Left ventricle myocardium inferior (tissue), 1 donor: ENCODE measurements around the gene CD2AP. TPM values are rescaled to one million over a fixed set of nuclear protein-coding genes. Genes with fewer than 3 reads are reported as not detected.
"Not testable (repeated sequence)": the region's sequence is repeated elsewhere in the genome, so short reads cannot be mapped to it uniquely, and the experiment has no call there.

Experiments used
- DNase-seq: peaks from one replicate; pipeline ENCODE4 v3.0.0-alpha.2; 2020
- H3K27ac ChIP-seq: fragments of 200-600 bp; replicated peaks from 2 replicates; pipeline ENCODE4 v1.8.0; 2021
- H3K27me3 ChIP-seq: fragments of 200-600 bp; 2 replicates; pipeline ENCODE4 v1.8.0; 2021; ENCODE audit warnings: low read depth
- H3K36me3 ChIP-seq: fragments of 200-600 bp; 2 replicates; pipeline ENCODE4 v1.8.0; 2021
- H3K4me1 ChIP-seq: fragments of 200-600 bp; 2 replicates; pipeline ENCODE4 v1.8.0; 2021
- H3K4me3 ChIP-seq: fragments of 200-600 bp; 2 replicates; pipeline ENCODE4 v1.8.0; 2021; ENCODE audit warnings: mild to moderate bottlenecking, moderate library complexity
- H3K9me3 ChIP-seq: fragments of 200-600 bp; replicated peaks from 2 replicates; pipeline ENCODE4 v1.8.0; 2021
- intact Hi-C: fragments of 100-400 bp; cut with micrococcal nuclease; formaldehyde crosslinking; loops from one replicate; pipeline ENCODE4 v1.11.0; 2022
- total RNA-seq: library from RNA; stranded (reverse); fragmentation: NEBNext Ultra II Directional; extraction: Animal tissue kit (Norgen Biotek cat#: 25700); gene quantifications from one replicate; pipeline ENCODE4 v1.2.1, GENCODE V29; 2021
- TF ChIP-seq, protein P1 (sequence below): fragments of 200-600 bp; IDR thresholded peaks from 2 replicates; pipeline ENCODE4 v1.8.0; 2021; ENCODE audit warnings: antibody characterized with exemption, mild to moderate bottlenecking, borderline replicate concordance
- donor health status: DM: no; HTN: yes; CAD: no; lungs with severe emphysema.

Gene CD2AP
- total RNA-seq, 1 donor from 2014 or later = 9.9 TPM

DNA sequence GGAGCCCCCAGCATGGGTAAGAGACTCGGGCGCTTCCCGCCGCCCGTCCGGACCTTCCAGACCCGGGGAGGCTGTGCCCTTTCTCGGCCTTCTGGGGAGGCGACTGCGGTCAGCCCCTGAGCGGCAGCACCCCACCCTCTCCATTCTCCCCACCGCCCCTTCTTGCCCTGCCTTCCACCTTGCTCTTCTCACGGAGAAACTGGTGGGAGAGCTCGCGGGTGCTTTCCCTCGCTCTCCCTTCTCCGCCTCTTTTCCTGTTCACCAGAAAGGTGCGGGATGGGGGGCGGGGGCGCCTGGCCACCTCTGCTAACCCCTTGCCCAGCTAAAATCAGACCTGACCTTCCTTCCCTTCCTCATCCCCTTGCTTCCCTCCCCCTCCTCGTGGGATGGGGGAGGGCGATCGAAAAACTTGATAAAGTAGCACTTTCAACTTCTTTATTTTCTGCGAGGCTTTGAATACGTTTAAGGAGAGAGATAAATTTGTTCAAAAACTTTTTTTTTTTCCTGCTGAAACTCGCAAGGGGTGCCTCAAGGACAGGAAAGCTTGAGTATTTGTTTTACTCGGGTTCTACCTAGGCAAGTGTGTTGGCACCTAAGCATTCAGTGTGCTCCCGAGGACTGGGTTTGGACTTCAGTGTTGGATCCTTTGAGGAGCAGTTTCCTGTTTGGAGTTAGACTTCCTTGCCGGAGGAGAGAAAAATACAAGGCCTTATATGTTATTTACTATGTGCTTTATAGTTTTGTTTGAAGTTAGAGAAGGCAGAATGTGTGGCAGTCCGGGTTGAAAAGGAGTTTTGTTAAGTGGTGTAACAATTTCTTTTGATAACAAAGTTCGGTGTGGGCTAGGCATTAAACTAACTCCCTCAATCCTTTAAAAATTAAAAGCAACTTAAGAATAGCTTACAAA is 897 bp downstream of the CD2AP start:
- Histone ChIP-seq H3K27me3 (no peaks in the 10 kb centered on the region), H3K9me3 (no peaks in the 10 kb centered on the region), H3K27ac (peak overlapping the region; percentile 98), H3K36me3 (no peaks in the 10 kb centered on the region), H3K4me1 (peaks cover 58% of the 10 kb centered on the region), H3K4me3 (peak overlapping the region; percentile 98)
- intact Hi-C loops = no loop called here
- TF ChIP-seq, protein P1, sequence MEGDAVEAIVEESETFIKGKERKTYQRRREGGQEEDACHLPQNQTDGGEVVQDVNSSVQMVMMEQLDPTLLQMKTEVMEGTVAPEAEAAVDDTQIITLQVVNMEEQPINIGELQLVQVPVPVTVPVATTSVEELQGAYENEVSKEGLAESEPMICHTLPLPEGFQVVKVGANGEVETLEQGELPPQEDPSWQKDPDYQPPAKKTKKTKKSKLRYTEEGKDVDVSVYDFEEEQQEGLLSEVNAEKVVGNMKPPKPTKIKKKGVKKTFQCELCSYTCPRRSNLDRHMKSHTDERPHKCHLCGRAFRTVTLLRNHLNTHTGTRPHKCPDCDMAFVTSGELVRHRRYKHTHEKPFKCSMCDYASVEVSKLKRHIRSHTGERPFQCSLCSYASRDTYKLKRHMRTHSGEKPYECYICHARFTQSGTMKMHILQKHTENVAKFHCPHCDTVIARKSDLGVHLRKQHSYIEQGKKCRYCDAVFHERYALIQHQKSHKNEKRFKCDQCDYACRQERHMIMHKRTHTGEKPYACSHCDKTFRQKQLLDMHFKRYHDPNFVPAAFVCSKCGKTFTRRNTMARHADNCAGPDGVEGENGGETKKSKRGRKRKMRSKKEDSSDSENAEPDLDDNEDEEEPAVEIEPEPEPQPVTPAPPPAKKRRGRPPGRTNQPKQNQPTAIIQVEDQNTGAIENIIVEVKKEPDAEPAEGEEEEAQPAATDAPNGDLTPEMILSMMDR = no peak
- peak; percentile 17 for DNase-seq

DNA sequence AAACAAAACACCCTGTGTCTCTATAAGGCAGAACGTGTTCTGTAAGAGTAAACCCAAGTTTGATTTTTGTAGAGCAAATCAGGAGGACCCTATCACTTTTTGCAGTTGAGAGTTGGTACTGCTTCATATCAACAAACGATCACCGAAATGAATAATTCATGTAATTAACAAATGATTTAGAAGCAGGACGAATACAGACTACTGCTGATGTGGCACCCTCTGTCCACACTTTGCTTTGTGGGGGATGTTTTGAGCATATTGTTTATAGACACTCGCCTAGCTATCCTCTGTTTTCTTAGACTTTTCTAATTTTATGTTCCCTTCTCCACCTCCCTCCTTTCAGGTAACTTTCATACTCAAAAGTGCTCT is 1.5 kb downstream of the CD2AP start:
- intact Hi-C loops = no loop called here
- H3K4me3 ChIP-seq = peak overlapping the region; percentile 98
- TF ChIP-seq, protein P1 = no peak
- H3K4me1 ChIP-seq = peaks cover 65% of the 10 kb centered on the region
- peak overlapping the region; percentile 98 for H3K27ac ChIP-seq
- DNase-seq = no peak
- H3K9me3 ChIP-seq = no peaks in the 10 kb centered on the region
- H3K27me3 ChIP-seq = no peaks in the 10 kb centered on the region
- no peaks in the 10 kb centered on the region for H3K36me3 ChIP-seq

DNA sequence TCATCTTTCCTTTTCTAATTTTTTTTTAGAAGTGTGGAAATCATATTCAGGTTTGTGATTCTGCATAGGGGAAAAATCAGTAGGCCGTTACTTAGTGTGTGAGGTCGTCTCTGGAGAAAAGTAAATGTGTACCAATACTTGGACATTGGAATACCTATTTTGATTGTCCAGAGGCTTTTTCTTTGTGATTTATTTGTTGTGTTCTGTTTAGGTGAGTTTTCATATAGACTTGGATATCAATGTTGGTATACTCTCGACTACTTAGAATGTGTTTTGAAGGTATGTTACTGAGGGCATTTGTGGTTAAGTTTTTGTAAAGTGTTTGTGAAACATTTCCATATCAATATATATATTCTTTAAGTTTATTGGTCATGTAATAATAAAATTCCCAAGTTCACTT is 2.3 kb downstream of the CD2AP start:
- intact Hi-C loops = no loop called here
- H3K4me1 ChIP-seq = peaks cover 67% of the 10 kb centered on the region

DNA sequence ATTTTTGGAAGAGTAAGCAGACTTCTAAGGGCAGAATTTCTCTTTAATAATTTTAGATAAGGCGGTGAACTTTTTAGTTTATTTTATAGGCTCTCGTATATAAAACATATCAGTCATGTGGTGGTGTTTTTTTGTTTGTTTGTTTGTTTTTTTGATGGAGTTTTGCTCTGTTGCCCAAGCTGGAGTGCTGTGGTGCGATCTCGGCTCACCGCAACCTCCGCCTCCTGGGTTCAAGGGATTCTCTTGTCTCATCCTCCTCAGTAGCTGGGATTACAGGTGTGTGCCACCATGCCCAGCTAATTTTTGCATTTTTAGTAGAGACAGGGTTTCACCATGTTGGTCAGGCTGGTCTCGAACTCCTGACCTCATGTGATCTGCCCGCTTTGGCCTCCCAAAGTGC is 3.6 kb downstream of the CD2AP start:
- H3K36me3 ChIP-seq, H3K27me3 ChIP-seq, intact Hi-C loops, H3K4me3 ChIP-seq, H3K9me3 ChIP-seq, H3K27ac ChIP-seq, DNase-seq: not testable (repeated sequence)
- peaks cover 67% of the 10 kb centered on the region for H3K4me1 ChIP-seq

More for the DNA sequence above, 2.3 kb downstream of the CD2AP start:
- Histone ChIP-seq H3K4me3 (peak overlapping the region; percentile 98), H3K36me3 (no peaks in the 10 kb centered on the region), H3K27me3 (no peaks in the 10 kb centered on the region), H3K27ac (no peak overlapping the region), H3K9me3 (no peaks in the 10 kb centered on the region)
- no peak for DNase-seq
- TF ChIP-seq, protein P1 = no peak

DNA sequence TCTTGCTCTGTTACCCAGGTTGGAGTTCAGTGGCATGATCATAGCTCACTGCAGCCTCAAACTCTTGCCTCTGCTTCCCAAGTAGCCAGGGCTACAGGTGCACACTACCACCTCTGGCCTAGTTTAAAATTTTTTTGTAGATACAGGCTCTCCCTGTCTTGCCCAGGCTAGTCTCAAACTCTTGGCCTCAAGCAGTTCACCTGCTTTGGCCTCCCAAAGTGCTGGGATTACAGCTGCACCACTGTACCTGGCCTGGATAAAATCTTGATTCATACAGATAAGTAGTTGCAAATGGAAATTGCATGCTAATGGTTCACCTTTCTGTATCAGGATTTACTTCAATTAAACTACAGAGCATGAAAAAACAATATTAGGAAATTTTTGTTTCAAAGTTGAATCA is 4.2 kb downstream of the CD2AP start:
- TF ChIP-seq, protein P1 = no peak
- no peak overlapping the region for H3K4me3 ChIP-seq
- H3K9me3 ChIP-seq = no peaks in the 10 kb centered on the region
- H3K4me1 ChIP-seq = peaks cover 66% of the 10 kb centered on the region
- intact Hi-C loops = no loop called here
- H3K36me3 ChIP-seq = no peaks in the 10 kb centered on the region
- no peak overlapping the region for H3K27ac ChIP-seq
- H3K27me3 ChIP-seq = no peaks in the 10 kb centered on the region
- DNase-seq = no peak

DNA sequence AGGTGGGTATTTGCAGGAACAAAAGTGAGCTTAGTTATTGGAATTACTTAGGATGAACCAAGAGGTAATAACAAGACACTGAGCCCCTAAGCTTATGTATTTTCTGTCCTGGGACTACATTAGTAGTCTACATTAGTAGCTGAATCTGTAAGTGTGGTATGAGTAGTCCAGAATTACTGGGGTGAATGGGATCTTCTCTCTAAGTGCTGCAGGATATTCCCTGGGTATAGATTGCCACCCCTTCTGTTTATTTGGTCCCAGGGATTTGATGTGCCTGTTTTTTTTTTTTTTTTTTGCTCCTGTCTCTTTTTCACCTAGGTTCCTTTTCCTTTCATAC is 5.9 kb downstream of the CD2AP start:
- Histone ChIP-seq H3K4me1 (peaks cover 50% of the 10 kb centered on the region), H3K27ac (no peak overlapping the region), H3K36me3 (no peaks in the 10 kb centered on the region), H3K4me3 (no peak overlapping the region), H3K9me3 (no peaks in the 10 kb centered on the region), H3K27me3 (no peaks in the 10 kb centered on the region)
- DNase-seq = no peak
- TF ChIP-seq, protein P1 = no peak
- intact Hi-C loops = no loop called here
